Epithelial cell of proximal tubule (primary cell): ENCODE measurements around the gene ERC2. TPM values are rescaled to one million over a fixed set of nuclear protein-coding genes. Genes with fewer than 3 reads are reported as not detected.

Experiments
- DNase-seq: peaks from one replicate; pipeline ENCODE4 v3.0.0-alpha.2; 2011; ENCODE audit warnings: low read depth
- H3K4me3 ChIP-seq: 2 replicates; pipeline ENCODE4 v1.5.1; 2011; ENCODE audit warnings: low read depth, mild to moderate bottlenecking, low read length
- CTCF ChIP-seq: conservative IDR thresholded peaks from 2 replicates; pipeline ENCODE4 v1.5.1; 2012; ENCODE audit warnings: low read depth, mild to moderate bottlenecking, low read length
- total RNA-seq: library from RNA; depleted of rRNA; stranded (reverse); fragments of >200 nt; gene quantifications from 2 replicates; pipeline ENCODE4 v1.2.3, GENCODE V29; 2015

Gene ERC2
- total RNA-seq, 1 donor from 2014 or later = 2.7 TPM

GRCh38 chr3:55524565-55525244, 943.6 kb downstream of the ERC2 start:
- no peak for TF ChIP-seq CTCF
- no peak overlapping the region for H3K4me3 ChIP-seq
- no peak for DNase-seq

GRCh38 chr3:55523471-55523870, 944.8 kb downstream of the ERC2 start:
- TF ChIP-seq CTCF = no peak
- no peak for DNase-seq
- H3K4me3 ChIP-seq = no peak overlapping the region

- no peak for TF ChIP-seq CTCF
- H3K4me3 ChIP-seq = no peak overlapping the region
- no peak for DNase-seq
Measured at GRCh38 chr3:55521738-55522421, 946.4 kb downstream of the ERC2 start.

GRCh38 chr3:55521064-55521737, 947.1 kb downstream of the ERC2 start:
- DNase-seq = no peak
- no peak overlapping the region for H3K4me3 ChIP-seq
- TF ChIP-seq CTCF = no peak

- TF ChIP-seq CTCF = no peak
- H3K4me3 ChIP-seq = no peak overlapping the region
- DNase-seq = no peak
Measured at GRCh38 chr3:55519019-55519418, 949.2 kb downstream of the ERC2 start.

GRCh38 chr3:55518451-55518850, 949.8 kb downstream of the ERC2 start:
- no peak overlapping the region for H3K4me3 ChIP-seq
- peak; percentile 58 for DNase-seq
- TF ChIP-seq CTCF = no peak
